SH-SY5Y (cell line): Measurements from ENCODE around the gene FBXO27.

Experiments used
- GATA2 ChIP-seq: IDR thresholded peaks from 2 replicates; pipeline ENCODE4 v1.6.1; 2011; ENCODE audit warnings: mild to moderate bottlenecking, low read depth, low read length
- GATA3 ChIP-seq: IDR thresholded peaks from 2 replicates; pipeline ENCODE4 v1.6.1; 2011; ENCODE audit warnings: low read depth, mild to moderate bottlenecking, low read length, moderate library complexity

DNA sequence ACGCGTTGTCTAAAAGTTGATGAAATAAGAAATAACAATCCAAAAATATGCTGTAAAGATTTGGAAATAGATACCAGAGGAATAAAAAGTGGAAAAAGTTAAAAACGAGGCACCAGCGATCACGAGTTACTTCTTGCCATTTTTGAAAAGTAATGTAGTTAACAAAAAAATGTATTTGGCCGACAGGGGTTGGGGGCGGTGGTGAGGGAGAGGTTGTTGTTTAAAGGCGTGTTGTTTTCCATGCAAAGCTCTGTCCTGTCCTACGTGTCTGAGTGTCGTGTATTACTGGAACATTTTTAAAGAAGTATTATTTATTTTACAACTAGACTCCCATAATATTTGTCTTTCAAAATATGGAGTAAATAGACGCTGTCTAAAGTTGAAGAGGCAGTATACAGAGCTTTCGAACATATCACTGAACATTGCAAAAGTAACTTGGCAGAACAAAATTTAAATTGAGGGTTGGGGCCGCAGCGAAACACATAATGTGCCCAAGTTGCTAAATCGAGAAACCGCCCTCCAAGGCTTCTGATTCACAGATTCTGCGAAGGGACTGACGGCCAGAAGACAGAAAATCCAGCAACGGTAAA lies 57.6 kb downstream of the FBXO27 start:
- TF ChIP-seq GATA2: no peak
- TF ChIP-seq GATA3: no peak
